GM10248 (cell line): ENCODE measurements around the gene OMP.

Source experiments
- CTCF ChIA-PET: fragments of 300-600 bp; sonication (Branson Sonifier 250); formaldehyde crosslinking; extraction: SDS; loops from one replicate; lab custom pipeline; 2021; ENCODE audit warnings: antibody characterized with exemption; lab: Yijun Ruan, JAX
- POLR2A ChIA-PET: fragments of 350-650 bp; sonication (Branson Sonifier 250); formaldehyde crosslinking; extraction: SDS; loops from one replicate; lab custom pipeline; 2020; ENCODE audit warnings: antibody characterized with exemption; lab: Yijun Ruan, JAX
- DNase-seq: peaks from one replicate; pipeline ENCODE4 v3.0.0; 2012; ENCODE audit errors: extremely low spot score
- TF ChIP-seq, protein P1 (sequence below): IDR thresholded peaks from 2 replicates; pipeline ENCODE4 v1.5.1; 2012; ENCODE audit warnings: mild to moderate bottlenecking, low read depth; ENCODE audit errors: extremely low read depth, missing control alignments, control extremely low read depth

The OMP gene

DNA sequence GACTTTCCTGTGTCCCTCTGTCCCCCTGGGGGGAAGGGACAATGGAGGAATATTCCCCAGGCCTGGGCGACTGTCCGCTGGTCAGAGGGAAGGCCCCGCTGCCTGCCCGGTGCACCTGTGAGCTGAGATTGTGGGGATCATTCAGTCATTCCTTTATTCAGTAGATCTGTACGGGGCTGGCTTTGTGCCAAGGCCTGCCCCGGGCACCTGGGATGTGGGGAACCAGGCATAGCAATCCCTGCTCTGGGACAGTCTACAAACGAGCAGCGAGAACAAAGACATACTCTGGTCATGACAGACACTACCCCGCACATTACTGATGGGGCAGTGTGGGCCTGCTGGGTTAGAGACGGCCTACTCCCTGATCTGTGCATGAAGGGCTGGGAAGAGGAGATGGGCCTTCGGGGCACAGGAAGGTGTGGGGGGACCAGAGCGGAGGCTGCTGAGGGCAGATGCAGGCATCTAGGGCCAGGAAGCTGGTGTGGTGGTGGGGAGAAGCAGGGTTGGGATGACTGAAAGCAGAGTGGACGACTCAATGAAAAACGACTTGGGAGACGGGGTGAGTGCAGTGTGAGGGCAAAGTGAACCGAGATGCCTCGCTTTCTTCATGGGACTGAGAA lies 23.6 kb downstream of the OMP start:
- no peak for DNase-seq
- ChIA-PET POLR2A (no interaction called here), CTCF (interaction anchor here (0.7 to 5.8 kb wide), 30 partner anchors 11 to 493 kb away, joined by 3 to 58 read pairs (median 6); no protein-coding TSS in a partner anchor)
- TF ChIP-seq, protein P1, sequence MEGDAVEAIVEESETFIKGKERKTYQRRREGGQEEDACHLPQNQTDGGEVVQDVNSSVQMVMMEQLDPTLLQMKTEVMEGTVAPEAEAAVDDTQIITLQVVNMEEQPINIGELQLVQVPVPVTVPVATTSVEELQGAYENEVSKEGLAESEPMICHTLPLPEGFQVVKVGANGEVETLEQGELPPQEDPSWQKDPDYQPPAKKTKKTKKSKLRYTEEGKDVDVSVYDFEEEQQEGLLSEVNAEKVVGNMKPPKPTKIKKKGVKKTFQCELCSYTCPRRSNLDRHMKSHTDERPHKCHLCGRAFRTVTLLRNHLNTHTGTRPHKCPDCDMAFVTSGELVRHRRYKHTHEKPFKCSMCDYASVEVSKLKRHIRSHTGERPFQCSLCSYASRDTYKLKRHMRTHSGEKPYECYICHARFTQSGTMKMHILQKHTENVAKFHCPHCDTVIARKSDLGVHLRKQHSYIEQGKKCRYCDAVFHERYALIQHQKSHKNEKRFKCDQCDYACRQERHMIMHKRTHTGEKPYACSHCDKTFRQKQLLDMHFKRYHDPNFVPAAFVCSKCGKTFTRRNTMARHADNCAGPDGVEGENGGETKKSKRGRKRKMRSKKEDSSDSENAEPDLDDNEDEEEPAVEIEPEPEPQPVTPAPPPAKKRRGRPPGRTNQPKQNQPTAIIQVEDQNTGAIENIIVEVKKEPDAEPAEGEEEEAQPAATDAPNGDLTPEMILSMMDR, result no peak

DNA sequence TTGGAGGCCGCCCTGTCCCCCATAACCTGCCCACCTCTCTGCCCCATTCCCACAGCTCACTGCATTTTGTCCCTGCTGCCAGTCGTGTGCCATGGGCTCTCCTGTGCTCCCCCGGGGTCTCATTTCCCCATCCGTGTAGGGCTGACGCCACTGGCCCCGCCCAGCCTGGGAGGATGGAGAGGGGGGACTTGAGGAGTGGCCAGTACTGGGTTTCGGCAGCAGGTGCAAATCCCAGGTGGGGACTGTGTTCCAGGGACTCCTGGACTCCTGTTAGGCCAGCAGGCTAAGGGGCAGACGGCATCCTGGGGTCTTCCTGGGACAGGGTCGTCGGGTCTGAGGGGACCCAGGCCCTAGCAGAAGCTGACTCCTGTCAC lies 24.2 kb downstream of the OMP start:
- ChIA-PET POLR2A (no interaction called here), CTCF (interaction anchor here (0.7 to 5.8 kb wide), 46 partner anchors 10 to 919 kb away, joined by 3 to 58 read pairs (median 4); partner anchors contain the start of gene OMP)
- no peak for DNase-seq
- TF ChIP-seq, protein P1, result peak; percentile 10

DNA sequence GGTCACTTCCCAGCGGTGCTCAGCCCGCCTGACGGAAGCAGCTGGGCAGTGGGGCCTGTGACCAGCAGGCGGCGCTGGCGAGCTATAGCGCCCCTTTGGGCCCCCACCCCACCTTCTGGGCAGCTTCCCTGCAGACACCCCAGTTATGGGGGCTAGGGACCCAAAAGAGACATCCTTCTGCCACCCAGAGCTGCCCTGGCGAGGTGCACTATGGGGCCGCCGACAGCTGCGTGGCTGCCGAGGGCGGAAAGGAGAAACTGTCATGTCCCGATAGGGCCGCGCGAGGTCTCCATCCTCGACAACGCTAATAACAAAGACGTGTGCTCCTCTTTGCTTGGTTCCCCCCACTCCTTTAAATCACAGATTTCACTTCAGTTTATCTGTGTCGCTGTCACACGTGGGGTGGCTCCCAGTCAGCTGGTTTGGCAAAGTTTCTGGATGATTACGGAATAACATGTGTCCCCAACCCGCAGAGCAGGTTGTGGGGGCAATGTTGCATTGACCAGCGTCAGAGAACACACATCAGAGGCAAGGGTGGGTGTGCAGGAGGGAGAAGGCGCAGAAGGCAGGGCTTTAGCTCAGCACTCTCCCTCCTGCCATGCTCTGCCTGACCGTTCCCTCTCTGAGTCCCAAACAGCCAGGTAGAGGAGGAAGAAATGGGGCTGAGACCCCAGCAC lies 24.7 kb downstream of the OMP start:
- CTCF ChIA-PET, result interaction anchor here (0.7 to 5.8 kb wide), 48 partner anchors 10 to 918 kb away, joined by 3 to 58 read pairs (median 4); partner anchors contain the start of gene OMP
- DNase-seq, result peak; percentile 78
- POLR2A ChIA-PET, result no interaction called here

GRCh38 chr11:77127920-77128691 lies 25.5 kb downstream of the OMP start, which contains the start of gene MYO7A:
Gene MYO7A (plus strand): TSS chr11:77128246. CDS start chr11:77130635, 2,389 bp downstream.
- POLR2A ChIA-PET, result interaction anchor here (1.0 kb wide), 1 partner anchor 154 kb away, joined by 3 read pairs; no protein-coding TSS in a partner anchor
- DNase-seq, result no peak
- CTCF ChIA-PET, result interaction anchor here (0.8 to 5.8 kb wide), 29 partner anchors 9 to 917 kb away, joined by 3 to 58 read pairs (median 6); no protein-coding TSS in a partner anchor
- TF ChIP-seq, protein P1, result no peak

More for the DNA sequence above, 24.7 kb downstream of the OMP start:
- TF ChIP-seq, protein P1, result peak; percentile 98

GRCh38 chr11:77129069-77129841 lies 26.6 kb downstream of the OMP start:
- POLR2A ChIA-PET, result interaction anchor here (1.0 kb wide), 1 partner anchor 155 kb away, joined by 3 read pairs; no protein-coding TSS in a partner anchor
- no peak for DNase-seq
- TF ChIP-seq, protein P1, result no peak
- CTCF ChIA-PET, result interaction anchor here (3.1 to 5.8 kb wide), 4 partner anchors 15 to 420 kb away, joined by 23 to 58 read pairs (median 49); no protein-coding TSS in a partner anchor
